Islet of Langerhans (tissue), 1 donor: ENCODE measurements around the gene C1orf105.
"Not testable (repeated sequence)": the region's sequence is repeated elsewhere in the genome, so short reads cannot be mapped to it uniquely, and the experiment has no call there.

Source experiments
- FAIRE-seq: peaks from one replicate; lab custom pipeline; 2011; peaks lifted over from hg19 to GRCh38; lab: Jason Lieb, UNC

The C1orf105 gene

DNA sequence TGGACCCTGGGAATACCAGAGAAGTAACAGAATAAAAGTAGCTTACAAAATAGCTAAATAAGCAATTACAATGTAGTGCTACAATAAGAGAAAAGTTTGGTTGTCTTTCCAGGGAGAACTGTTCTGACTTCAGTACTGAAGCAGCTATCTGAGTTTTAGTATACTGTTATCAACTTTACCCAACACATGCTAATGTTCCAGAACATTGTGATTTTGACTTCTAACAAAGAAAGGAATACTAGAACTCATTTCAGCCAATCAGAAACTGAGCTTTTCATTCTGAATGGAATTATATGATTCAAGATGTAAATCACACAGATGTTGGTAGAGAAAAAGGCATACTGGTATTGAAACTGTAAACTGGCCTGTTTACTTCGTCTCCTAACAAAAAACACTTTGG lies at the start of gene C1orf105:
C1orf105 (plus strand) TSS at position 301 of the 400 bp plus-strand sequence. CDS start 201 bp downstream, outside the sequence.
- FAIRE-seq, result no peak

GRCh38 chr1:172371646-172372045 lies 48.8 kb upstream of the C1orf105 start:
- not testable (repeated sequence) for FAIRE-seq

DNA sequence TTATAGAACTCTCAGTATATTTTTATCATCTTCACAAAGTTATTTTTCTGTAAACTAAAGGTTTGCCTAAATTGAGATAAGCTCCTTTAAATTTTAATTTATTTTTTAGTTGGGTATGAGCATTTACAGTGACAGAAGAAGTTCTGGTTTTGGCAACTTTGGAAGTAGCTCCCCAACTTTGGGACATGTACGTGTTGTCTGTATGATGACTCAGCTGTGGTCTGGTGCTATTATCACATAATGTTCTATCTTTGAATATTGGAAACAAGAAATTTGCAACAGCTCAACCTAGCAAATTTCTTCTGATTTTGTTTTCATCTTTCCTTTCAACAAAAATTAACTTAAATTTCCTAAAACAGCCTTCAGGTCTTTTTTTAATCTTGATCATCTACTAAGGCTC lies 46.6 kb upstream of the C1orf105 start:
- FAIRE-seq, result no peak

DNA sequence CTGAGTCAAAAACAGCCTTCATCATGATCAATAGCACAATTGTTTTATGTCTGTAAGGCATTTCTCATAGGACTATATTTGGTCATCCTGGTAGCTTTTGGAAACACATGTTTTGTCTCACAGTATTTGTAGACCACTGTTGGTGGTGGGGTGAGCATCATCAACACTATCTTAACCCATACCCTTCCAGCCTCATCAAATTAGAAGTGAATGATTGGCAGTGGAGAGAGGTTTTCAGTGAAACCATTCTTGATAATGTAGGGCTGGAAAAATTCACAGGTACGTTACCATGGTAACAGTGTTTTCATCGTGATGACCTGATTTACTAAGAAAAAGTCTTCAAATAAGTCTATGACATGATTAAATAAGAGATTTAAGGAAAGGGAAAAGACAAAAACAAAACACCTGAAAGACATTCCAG lies 45.3 kb upstream of the C1orf105 start:
- FAIRE-seq, result no peak

- FAIRE-seq, result no peak
Measured at GRCh38 chr1:172376431-172376830, 44.1 kb upstream of the C1orf105 start.

- no peak for FAIRE-seq
Measured at GRCh38 chr1:172377565-172377964, 42.9 kb upstream of the C1orf105 start.

DNA sequence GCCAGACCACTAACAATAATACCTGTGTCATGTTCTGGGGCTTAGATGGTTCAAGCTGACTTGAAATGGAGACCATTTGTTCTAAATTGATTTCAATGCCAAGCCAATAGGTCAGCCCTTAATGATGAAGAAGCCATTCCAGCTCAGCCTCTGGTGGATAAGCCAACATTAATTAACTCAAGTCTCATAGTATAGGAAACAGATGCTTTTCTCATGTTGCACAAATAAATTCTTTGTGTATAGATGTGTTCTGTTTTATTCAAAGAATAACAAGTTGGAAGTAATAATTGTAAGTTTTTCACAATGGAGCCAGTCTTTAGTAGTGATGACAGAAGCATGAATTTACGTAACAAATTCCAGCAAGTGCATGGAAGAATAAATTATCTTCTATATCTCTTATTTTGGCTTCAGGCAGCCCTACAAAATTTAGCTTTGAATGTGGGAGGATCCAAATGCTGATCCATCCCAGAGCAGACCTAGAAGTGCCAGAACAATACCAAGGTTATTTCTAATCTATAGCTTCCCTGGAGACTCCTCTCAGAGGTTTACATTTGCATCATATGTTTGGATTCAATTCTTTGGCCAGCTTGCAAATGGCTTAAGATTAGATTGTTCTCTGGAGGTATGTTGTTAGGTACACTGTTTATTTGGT lies 42.2 kb upstream of the C1orf105 start:
- FAIRE-seq, result no peak

DNA sequence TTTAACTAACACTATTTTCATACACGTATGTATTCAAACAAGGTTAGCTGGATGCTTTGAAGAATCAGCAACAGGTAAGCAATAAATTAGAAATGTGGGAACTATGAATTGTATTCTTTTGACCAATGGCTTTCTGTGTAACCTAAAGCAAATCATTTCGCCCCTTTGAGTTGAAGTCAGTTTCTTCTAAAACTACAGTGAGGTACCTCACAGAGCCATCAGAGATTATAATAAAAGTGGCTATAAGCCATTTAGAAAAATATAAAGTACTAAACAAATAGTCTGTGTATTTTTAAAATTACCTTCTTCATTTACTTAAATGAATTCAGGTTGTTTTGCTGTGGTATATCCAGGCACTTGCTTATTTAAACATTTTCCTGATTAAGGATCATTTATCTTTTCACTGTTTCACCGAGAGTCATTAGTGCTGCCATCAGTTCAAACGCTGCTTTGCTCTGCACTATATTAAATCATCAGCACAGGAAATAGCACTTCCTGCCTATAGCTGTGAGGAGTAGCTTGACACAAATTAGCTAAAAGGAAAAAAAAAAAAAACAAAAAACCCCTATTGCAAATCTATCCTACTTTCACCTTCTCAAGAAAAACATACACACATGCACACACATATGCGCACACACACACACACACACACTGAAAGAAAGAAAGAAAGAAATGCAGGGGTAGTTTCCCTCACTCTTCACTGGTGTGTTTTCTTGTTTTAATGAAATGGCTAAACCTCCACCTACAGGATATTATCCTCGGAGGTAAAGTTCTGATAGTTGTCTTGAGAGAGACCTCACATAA lies 39.8 kb upstream of the C1orf105 start:
- FAIRE-seq, result no peak

DNA sequence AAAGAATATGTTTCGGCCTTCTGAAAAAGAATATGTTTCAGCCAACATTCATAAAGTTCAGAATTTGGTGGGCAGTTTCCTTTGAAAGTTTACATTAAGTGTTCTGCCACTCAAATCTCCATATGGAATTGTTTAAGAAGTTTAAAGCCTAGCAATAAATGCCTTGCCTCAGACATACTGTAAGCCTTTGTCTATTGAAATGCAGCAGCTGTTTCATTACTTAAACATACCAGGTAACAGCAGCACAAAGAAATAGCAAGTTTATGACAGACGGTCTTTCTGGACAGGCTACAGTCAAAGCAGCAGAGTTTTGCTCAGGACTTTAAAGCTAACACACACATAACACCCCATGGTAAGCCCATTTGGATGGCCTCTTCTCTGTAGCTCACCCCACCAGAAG lies 38.5 kb upstream of the C1orf105 start:
- FAIRE-seq, result no peak

GRCh38 chr1:172382406-172382805 lies 38.1 kb upstream of the C1orf105 start:
- no peak for FAIRE-seq

- no peak for FAIRE-seq
Measured at GRCh38 chr1:172382990-172383389, 37.5 kb upstream of the C1orf105 start.

DNA sequence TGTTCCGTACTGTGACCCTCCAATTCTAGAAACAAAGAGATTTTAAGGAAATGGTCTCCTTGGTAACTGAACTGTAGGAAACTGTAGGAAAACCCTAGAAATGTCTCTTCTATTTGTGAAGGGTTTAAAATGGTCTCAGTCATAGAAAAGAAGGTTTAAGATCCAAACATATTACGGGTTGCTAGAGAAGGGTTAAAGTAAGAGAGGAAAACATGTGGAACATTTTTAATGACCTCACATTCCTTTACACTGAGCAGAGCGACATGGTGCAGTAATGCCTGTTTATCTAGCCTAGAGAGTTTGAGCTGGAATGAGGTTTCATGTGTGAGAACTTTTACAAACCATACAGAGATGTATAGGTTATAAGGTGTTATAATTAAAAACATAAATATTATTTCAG lies 36.9 kb upstream of the C1orf105 start:
- FAIRE-seq, result no peak

DNA sequence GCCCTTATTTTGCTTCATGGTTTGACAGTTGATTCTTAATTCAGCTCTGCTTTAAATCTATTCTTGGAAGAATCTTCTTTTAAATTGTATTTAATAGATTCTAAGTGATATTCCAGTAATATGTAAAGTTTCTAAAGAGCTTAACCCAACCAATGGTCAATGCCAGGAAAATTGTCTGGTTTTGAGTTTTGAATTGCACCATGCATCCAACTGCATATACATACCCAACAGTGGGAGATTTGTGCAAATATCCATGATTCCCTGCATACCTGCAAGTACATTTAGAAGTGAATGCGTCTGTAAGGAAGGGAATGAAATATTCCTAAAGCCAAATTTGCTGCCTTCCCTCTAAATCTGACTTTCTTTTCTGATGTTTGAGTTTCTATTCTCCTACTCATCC lies 35.8 kb upstream of the C1orf105 start:
- no peak for FAIRE-seq

GRCh38 chr1:172386046-172386445 lies 34.4 kb upstream of the C1orf105 start:
- FAIRE-seq, result no peak

DNA sequence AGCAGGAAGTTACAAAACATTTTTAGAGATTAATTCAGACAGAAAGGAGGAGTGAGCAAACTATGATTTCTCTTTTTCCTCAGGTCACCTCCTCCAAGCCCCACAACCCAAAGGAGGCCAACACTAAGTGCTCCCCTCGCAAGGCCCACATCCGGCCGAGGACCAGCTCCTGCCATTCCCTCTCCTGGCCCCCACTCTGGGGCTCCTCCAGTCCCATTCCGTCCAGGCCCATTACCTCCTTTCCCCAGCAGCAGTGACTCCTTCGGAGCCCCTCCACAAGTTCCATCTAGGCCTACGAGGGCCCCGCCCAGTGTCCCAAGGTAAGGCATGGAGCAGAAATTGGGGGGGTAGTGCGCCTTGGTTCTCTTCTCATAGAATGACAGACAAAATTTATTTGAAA lies 32.0 kb upstream of the C1orf105 start:
- no peak for FAIRE-seq

DNA sequence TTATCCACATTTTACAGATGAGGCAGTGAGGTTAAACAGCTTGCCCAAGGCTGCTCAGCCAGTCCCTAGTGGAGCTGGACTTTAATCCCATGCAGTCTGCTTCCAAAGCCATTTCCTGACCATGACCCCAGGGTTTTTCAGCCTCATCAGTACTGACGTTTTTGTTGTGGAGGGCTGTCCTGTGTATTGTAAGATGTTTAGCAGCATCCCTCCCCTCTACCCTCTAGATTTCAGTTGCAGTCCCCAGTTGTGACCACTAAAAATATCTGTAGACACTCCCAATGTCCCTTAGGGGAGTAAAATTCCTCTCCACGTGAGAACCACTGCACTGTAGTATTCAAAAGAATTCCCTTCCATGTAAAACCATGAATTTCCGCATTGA lies 30.2 kb upstream of the C1orf105 start:
- FAIRE-seq, result no peak

DNA sequence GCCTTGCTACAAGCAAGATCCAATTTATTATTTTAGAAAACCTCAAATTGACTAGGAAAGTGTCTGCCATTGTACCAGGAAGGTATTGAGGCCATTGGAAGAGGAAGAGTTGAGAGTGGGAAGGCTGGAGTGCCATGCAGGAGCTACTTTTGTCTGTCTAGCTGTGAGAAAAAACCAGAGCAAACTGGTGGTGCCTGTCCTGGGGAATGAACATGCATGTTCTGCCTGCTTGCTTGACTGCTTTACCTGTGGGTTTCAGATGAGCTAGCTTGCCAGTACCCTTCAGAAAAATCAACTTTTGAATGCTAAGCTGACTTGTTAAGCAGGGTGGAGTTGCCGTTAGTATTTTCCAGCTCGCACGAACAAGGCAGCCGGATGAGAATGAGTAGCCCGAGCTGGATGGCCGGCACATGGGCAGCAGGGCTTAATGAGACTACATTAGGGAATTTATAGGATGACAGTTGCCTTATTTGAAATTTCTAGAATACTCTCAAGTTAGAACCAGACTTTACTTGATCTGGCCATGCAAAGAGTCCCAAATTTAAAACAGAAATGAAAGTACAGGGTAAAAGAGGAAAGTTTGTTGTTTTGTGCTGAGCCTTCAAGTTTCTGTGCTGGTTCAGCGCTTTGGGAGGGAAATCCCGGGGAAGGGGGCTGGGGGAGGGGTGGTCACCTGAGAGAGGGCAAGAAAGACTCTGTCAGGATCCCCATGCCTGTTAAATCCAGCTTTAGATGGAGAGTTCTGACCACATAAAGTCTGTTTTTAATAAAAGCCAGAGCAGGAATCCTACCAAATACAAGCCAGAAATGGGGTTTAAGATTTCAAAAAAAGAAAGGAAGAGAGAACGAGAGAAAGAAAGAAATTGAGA lies 29.6 kb upstream of the C1orf105 start:
- FAIRE-seq, result no peak

GRCh38 chr1:172391976-172392375 lies 28.5 kb upstream of the C1orf105 start:
- FAIRE-seq, result no peak

- FAIRE-seq, result no peak
Measured at GRCh38 chr1:172393354-172393753, 27.1 kb upstream of the C1orf105 start.

DNA sequence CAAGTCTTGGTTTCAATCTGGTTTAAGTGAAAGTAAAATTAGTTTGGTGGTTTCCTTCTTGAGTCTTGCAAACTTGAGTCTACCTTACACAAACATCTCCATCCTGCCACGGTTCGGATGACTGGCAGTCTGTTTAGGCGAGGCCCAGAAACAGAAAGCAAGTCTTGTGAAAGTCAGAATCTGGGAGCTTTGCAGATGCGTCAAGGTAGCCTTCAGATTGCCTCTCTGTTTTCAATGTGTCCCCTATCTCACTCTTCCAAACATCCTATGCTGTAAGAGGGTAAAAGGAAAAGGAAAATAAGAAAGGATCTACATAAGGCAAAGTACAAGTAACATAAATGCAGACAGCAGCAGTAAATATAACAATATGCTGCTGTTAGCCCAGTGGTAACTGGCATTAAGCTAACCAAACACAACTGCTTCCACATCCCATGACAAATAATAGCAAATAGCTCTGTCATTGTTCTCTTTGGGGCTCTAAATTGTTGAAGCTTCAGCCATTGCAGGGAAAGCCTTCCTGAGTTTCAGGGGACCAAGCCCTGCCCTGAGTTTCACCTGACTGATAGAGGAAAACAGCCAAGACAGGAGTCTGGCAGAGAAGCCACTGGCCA lies 26.2 kb upstream of the C1orf105 start:
- no peak for FAIRE-seq

DNA sequence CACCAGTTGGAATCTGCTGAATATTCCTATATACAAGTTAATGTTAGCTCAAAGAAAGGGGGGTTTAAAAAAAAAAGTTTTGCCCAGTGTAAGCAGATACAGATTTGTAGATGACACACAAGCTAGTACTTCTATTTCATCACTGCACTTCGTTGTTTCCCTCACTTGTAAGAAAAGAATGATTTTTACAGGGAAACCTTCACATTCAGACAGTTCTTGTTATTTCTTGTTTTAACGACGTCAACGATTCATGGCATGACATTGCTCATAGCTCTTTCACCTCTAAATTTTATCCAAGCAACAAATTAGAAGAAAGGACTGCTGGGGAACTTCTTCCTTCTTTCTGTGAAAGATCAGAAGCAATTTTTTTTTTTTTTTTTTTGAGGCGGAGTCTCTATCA lies 25.7 kb upstream of the C1orf105 start:
- FAIRE-seq, result no peak

DNA sequence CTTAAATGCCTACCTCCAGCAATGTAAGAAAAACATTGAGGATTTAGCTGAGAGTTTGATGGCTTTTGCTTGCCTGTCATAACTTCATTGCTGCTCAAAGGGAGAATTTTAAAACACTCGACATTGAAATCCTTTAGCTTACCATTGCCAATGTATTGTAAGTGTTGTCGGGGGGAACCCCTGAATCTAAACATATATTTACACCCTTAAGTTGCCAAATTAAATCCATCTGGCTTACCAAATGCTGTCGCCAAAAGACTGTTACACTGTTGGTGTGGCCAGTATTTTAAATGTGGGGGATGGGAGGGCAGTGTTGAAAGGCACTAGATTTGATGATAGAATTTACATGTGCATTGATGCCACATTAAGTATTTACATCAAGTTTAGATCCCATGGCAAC lies 24.9 kb upstream of the C1orf105 start:
- FAIRE-seq, result no peak

GRCh38 chr1:172397221-172397620 lies 23.3 kb upstream of the C1orf105 start:
- no peak for FAIRE-seq
